ENCODE data around the gene RUNX2. TPM values are rescaled to one million over a fixed set of nuclear protein-coding genes. Genes with fewer than 3 reads are reported as not detected.
A peak's percentile ranks its signal among the peaks of the same experiment; 100 is the strongest.

The RUNX2 gene
- total and polyA plus RNA-seq, 9 donors: 0.34 to 2.0 (median 0.67) TPM

DNA sequence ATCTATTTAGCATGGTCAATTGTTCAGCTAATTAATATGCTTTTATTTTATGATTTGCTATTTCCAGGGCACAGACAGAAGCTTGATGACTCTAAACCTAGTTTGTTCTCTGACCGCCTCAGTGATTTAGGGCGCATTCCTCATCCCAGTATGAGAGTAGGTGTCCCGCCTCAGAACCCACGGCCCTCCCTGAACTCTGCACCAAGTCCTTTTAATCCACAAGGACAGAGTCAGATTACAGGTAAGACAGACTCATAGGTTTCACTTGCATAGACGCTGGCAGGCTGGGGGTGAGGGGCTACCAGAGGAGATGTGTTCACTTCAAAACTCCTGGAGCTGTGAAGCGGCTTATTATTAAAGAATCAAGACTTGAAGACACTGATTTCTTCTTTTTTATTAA is 163.7 kb downstream of the RUNX2 start:
- Histone ChIP-seq H3K4me3 (ENCODE audit: low read length) (no peak overlapping the region), H3K27me3 (ENCODE audit: control insufficient read depth, insufficient read depth, low read length) (no peaks in the 10 kb centered on the region), H3K4me1 (ENCODE audit: control insufficient read depth, insufficient read depth, low read length) (no peaks in the 10 kb centered on the region), H3K9me3 (replicated peaks; ENCODE audit: control insufficient read depth, low read depth, low read length) (no peaks in the 10 kb centered on the region), H3K27ac (ENCODE audit: low read length) (no peak overlapping the region), H3K36me3 (ENCODE audit: control insufficient read depth, insufficient read depth, low read length) (no peaks in the 10 kb centered on the region)
- WGBS (ENCODE audit: insufficient coverage): 100% methylated on average over 2 of the region's 6 CpGs
- no peak for DNase-seq

DNA sequence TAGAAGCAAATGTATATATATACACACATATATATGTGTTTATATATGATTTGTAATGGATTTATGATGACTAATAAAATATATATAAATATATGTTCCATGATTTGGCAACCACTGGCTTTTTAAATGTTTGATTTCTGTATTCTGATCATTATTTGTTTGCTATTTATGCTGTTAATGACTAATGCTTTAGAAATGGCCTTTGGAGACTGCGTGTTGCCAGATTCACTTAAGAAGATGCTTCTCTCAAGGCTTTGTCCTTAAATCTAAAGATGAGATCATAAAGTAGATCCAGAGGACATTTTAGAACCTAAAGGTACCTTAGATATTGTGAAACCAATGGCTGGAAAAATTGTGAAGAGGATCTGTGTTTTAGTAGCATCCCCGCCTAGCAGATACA is 165.6 kb downstream of the RUNX2 start:
- no peaks in the 10 kb centered on the region for H3K27me3 ChIP-seq (ENCODE audit: control insufficient read depth, insufficient read depth, low read length)

DNA sequence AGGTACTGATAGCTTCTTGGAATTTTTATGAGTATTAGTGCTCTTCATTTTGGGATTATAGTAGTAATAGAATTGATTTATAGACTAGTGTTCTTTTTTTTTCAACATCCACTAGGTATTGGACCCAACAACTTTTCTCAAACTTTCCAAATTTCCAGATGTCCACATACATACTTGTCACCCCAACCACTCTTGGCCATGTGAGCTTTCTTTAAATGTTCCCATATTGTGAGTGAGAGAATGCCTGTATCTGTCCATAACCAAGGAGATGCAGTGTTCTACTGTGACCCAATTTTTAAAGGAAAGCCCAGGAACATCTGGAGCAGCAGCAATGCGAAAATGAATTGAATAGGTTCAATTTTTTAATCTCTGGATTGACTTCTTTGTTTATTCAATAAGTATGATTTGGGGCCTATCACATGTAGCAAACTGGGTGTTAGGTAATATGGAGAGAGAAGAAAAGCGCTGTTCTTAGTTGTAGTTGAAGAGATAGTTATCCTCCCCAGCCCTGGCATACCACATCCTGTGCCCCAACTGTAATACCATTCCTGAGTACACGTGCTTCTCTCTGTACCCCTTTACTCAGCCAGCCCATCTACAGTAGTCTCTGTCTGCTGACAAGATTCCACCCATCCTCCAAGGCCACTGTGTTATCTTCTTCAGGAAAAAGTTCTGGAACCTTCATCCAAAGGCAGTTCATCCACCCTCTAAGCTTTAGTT is 166.4 kb downstream of the RUNX2 start:
- Histone ChIP-seq H3K27me3 (ENCODE audit: control insufficient read depth, insufficient read depth, low read length) (no peaks in the 10 kb centered on the region), H3K36me3 (ENCODE audit: control insufficient read depth, insufficient read depth, low read length) (no peaks in the 10 kb centered on the region), H3K9me3 (replicated peaks; ENCODE audit: control insufficient read depth, low read depth, low read length) (no peaks in the 10 kb centered on the region), H3K4me1 (ENCODE audit: control insufficient read depth, insufficient read depth, low read length) (no peaks in the 10 kb centered on the region), H3K27ac (ENCODE audit: low read length) (no peak overlapping the region), H3K4me3 (ENCODE audit: low read length) (no peak overlapping the region)
- WGBS (ENCODE audit: insufficient coverage): 100% methylated on average over 2 of the region's 3 CpGs
- peak; percentile 78 for DNase-seq

More for the DNA sequence above, 165.6 kb downstream of the RUNX2 start:
- DNase-seq: peak; percentile 52
- WGBS (ENCODE audit: insufficient coverage): 94% methylated on average over 2 of the region's 2 CpGs
- H3K9me3 ChIP-seq (replicated peaks; ENCODE audit: control insufficient read depth, low read depth, low read length): no peaks in the 10 kb centered on the region
- H3K4me1 ChIP-seq (ENCODE audit: control insufficient read depth, insufficient read depth, low read length): no peaks in the 10 kb centered on the region
- H3K27ac ChIP-seq (ENCODE audit: low read length): no peak overlapping the region
- H3K4me3 ChIP-seq (ENCODE audit: low read length): no peak overlapping the region
- no peaks in the 10 kb centered on the region for H3K36me3 ChIP-seq (ENCODE audit: control insufficient read depth, insufficient read depth, low read length)

DNA sequence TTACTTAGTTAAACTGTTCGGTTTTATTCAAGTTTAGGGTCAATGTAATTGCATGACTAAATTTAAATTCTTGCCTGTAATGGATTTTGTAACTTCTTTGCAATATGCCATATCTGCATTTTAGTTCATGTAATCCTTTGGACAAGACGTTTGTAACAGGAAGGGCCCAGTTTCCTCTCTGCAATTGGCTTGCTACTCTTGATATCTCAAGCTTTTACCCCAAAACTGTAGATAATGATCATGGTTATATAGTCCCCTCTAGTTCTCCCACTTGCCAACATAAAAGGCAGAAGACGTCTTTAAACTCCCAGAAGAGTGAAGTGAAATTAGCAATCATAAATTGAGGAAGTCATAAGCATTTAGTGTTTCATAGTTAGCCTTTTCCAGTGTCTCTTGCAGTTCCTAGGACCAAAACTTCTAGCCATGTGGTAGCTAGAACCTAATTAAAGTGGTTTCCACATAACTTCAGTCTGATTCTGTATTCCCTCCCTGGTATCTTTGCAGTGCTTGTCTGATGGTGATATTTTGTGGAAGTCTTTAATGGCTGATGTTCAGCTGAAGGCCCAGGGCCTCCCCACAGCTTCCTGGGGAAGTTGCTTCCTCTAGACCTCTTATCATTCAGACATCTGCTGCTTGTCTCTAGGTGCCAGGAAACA is 167.4 kb downstream of the RUNX2 start:
- Histone ChIP-seq H3K36me3 (ENCODE audit: control insufficient read depth, insufficient read depth, low read length) (no peaks in the 10 kb centered on the region), H3K27ac (ENCODE audit: low read length) (no peak overlapping the region), H3K9me3 (replicated peaks; ENCODE audit: control insufficient read depth, low read depth, low read length) (no peaks in the 10 kb centered on the region), H3K4me1 (ENCODE audit: control insufficient read depth, insufficient read depth, low read length) (no peaks in the 10 kb centered on the region), H3K4me3 (ENCODE audit: low read length) (no peak overlapping the region), H3K27me3 (ENCODE audit: control insufficient read depth, insufficient read depth, low read length) (no peaks in the 10 kb centered on the region)
- WGBS (ENCODE audit: insufficient coverage): no CpG with 5 or more reads among the region's 3 CpGs
- no peak for DNase-seq

DNA sequence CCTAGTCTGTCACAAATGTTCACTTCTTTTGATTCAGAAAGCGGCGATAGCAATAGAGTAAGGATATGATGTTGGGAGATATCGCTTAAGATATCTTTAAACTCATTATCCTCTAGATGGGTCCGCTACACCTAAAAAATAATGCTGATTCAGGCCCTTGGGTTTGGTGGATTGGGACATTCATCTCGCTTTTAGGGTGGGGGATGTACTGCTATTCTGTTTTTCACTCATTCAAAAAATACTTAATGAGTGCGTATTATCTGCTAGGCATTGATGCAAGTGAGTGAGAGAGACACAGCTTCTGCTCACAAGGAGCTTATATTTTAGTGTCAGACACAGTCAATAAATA is 167.9 kb downstream of the RUNX2 start:
- no peak overlapping the region for H3K27ac ChIP-seq (ENCODE audit: low read length)
- H3K4me1 ChIP-seq (ENCODE audit: control insufficient read depth, insufficient read depth, low read length): no peaks in the 10 kb centered on the region
- DNase-seq: no peak
- no peaks in the 10 kb centered on the region for H3K36me3 ChIP-seq (ENCODE audit: control insufficient read depth, insufficient read depth, low read length)
- no peaks in the 10 kb centered on the region for H3K9me3 ChIP-seq (replicated peaks; ENCODE audit: control insufficient read depth, low read depth, low read length)
- no peak overlapping the region for H3K4me3 ChIP-seq (ENCODE audit: low read length)
- H3K27me3 ChIP-seq (ENCODE audit: control insufficient read depth, insufficient read depth, low read length): no peaks in the 10 kb centered on the region
- WGBS (ENCODE audit: insufficient coverage): no CpG with 5 or more reads among the region's 6 CpGs

DNA sequence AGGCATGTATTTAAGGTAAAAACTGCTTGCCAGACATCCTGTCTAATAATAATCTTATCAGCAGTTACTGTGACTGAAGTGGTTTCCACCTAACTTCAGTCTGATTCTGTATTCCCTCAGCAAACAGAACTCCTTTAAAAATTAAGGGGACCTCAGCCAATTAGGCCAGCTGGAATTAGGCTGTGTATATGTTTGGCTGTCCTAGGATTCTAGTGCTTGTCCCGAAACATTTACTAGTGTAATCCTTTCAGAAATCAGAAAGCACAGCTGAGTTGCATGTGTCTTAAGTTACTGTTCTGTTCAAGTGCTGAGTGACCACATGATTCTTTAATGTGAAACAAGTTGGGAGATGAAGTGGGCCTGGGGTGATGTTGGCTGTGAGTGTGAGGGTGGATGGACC is 170.5 kb downstream of the RUNX2 start:
- Histone ChIP-seq H3K4me3 (ENCODE audit: low read length) (no peak overlapping the region), H3K27me3 (ENCODE audit: control insufficient read depth, insufficient read depth, low read length) (no peaks in the 10 kb centered on the region), H3K9me3 (replicated peaks; ENCODE audit: control insufficient read depth, low read depth, low read length) (no peaks in the 10 kb centered on the region), H3K4me1 (ENCODE audit: control insufficient read depth, insufficient read depth, low read length) (no peaks in the 10 kb centered on the region), H3K27ac (ENCODE audit: low read length) (no peak overlapping the region), H3K36me3 (ENCODE audit: control insufficient read depth, insufficient read depth, low read length) (no peaks in the 10 kb centered on the region)
- DNase-seq: peak; percentile 84
- 29% methylated on average over 1 of the region's 1 CpG for WGBS (ENCODE audit: insufficient coverage)

DNA sequence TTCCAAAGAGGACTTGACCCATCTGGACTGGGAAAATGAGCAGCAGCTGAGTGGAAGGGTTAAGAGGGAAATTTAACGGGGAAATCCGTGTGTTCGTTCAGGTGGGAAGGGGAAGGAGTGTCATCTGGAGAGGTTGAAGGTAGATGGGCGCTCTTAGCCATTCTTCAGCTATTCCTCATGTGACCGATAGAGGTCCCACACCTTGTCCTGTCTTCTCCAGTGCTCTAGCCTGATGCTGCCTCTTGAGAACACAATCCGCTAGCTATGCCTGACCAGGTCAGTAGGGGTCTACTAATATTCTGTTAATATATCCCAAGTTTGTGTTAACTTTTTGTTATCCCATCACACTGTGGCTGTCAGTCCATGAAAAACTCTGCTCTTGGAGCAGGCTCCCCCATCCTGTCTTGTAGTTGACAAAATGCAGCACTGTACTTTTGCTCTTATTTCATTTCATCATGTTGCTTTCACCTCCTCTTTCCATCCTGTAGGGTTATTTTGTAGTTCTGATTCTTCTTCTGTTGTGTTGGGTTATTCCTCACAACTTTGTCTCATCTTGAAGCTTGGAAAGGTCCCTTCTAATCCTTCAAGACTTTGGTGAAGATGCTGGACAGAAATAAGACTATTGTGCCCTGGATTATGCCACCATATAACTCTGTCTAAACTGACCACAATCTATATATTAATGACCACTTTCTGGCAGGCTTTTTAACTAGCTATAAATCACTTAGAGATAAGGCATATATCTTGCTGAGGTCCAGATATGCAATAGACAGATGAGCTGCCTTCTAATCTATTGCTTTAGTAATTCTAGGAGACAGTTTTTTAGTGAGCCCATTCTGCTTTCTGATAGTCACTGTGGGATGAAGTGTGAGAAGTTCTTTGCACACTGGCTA is 173.0 kb downstream of the RUNX2 start:
- H3K4me3 ChIP-seq (ENCODE audit: low read length): no peak overlapping the region
- no peaks in the 10 kb centered on the region for H3K9me3 ChIP-seq (replicated peaks; ENCODE audit: control insufficient read depth, low read depth, low read length)
- no peak overlapping the region for H3K27ac ChIP-seq (ENCODE audit: low read length)
- no peak for DNase-seq
- H3K36me3 ChIP-seq (ENCODE audit: control insufficient read depth, insufficient read depth, low read length): no peaks in the 10 kb centered on the region
- no peaks in the 10 kb centered on the region for H3K4me1 ChIP-seq (ENCODE audit: control insufficient read depth, insufficient read depth, low read length)
- no peaks in the 10 kb centered on the region for H3K27me3 ChIP-seq (ENCODE audit: control insufficient read depth, insufficient read depth, low read length)
- 80% methylated on average over 1 of the region's 6 CpGs for WGBS (ENCODE audit: insufficient coverage)

DNA sequence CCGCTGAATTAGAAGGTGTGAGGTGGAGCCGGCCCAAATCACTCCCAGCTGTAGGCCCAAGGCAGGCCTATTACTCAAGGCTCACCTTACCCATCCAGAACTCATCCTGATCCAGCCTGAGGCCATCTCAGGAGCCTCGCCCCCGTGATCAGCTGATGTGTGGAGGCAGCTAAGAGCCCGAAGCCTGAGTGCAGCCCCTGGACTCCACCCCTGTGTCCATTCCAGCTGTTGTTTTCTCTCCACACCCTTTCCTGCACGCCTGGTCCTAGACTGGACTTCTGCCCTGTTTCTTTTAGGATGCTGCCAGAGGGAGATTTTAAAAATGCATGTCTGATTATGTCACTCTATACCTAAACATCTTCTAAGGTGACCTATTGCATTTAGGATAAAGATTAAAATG is 174.3 kb downstream of the RUNX2 start:
- no peak overlapping the region for H3K27ac ChIP-seq (ENCODE audit: low read length)
- no peaks in the 10 kb centered on the region for H3K9me3 ChIP-seq (replicated peaks; ENCODE audit: control insufficient read depth, low read depth, low read length)
- H3K4me3 ChIP-seq (ENCODE audit: low read length): no peak overlapping the region
- no peaks in the 10 kb centered on the region for H3K36me3 ChIP-seq (ENCODE audit: control insufficient read depth, insufficient read depth, low read length)
- H3K4me1 ChIP-seq (ENCODE audit: control insufficient read depth, insufficient read depth, low read length): no peaks in the 10 kb centered on the region
- WGBS (ENCODE audit: insufficient coverage): no CpG with 5 or more reads among the region's 6 CpGs
- no peaks in the 10 kb centered on the region for H3K27me3 ChIP-seq (ENCODE audit: control insufficient read depth, insufficient read depth, low read length)
- no peak for DNase-seq

DNA sequence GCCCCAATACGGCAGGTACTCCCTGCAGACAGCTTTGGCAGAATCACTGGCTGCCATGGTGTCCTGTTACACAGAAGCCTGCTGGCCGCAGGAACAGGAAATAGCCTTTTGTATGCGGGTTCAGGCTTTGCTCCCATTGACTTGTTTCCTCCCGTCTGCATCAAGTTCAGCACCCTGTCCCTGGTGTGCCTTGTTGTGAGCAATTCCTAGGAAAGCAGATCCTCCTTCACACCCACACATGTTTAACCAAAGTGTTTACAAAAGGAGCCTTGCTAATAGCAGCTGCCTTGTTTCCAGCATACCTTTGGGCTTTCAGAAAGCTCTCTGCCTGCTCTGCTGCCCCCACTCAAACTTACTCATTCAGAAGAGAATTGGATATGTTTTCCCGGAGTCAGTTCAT is 176.8 kb downstream of the RUNX2 start:
- WGBS (ENCODE audit: insufficient coverage): 14% methylated on average over 4 of the region's 5 CpGs
- DNase-seq: no peak

DNA sequence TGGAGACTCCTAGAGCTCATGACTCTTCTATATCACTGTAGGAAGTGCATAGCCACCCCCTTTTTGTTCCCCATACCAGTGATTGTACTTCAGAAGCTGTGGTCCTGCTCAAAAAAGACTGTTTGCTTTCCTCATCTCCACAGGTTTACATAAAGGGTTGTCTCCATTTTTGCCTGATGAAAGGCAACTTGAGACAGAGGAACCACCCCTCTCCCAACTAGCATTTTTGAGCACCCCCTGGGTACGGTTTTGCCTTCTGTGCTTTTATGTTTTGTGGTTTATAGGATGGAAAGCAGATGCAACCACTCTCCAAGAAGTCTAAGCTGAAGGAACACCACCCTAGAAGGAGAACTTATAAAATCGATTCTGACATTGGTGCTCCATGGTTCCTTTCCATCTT is 177.3 kb downstream of the RUNX2 start:
- H3K4me3 ChIP-seq (ENCODE audit: low read length): no peak overlapping the region
- no peak for DNase-seq
- no peaks in the 10 kb centered on the region for H3K9me3 ChIP-seq (replicated peaks; ENCODE audit: control insufficient read depth, low read depth, low read length)
- no peaks in the 10 kb centered on the region for H3K4me1 ChIP-seq (ENCODE audit: control insufficient read depth, insufficient read depth, low read length)
- H3K27ac ChIP-seq (ENCODE audit: low read length): no peak overlapping the region
- no peaks in the 10 kb centered on the region for H3K36me3 ChIP-seq (ENCODE audit: control insufficient read depth, insufficient read depth, low read length)
- 86% methylated on average over 1 of the region's 2 CpGs for WGBS (ENCODE audit: insufficient coverage)
- H3K27me3 ChIP-seq (ENCODE audit: control insufficient read depth, insufficient read depth, low read length): no peaks in the 10 kb centered on the region

More for the DNA sequence above, 176.8 kb downstream of the RUNX2 start:
- Histone ChIP-seq H3K4me3 (ENCODE audit: low read length) (no peak overlapping the region), H3K9me3 (replicated peaks; ENCODE audit: control insufficient read depth, low read depth, low read length) (no peaks in the 10 kb centered on the region), H3K4me1 (ENCODE audit: control insufficient read depth, insufficient read depth, low read length) (no peaks in the 10 kb centered on the region), H3K36me3 (ENCODE audit: control insufficient read depth, insufficient read depth, low read length) (no peaks in the 10 kb centered on the region), H3K27ac (ENCODE audit: low read length) (no peak overlapping the region), H3K27me3 (ENCODE audit: control insufficient read depth, insufficient read depth, low read length) (no peaks in the 10 kb centered on the region)
